ENCODE measurements around the gene CD63. TPM values are rescaled to one million over a fixed set of nuclear protein-coding genes. Genes with fewer than 3 reads are reported as not detected.

CD63 gene
- total and polyA plus RNA-seq, 2 of the 4 experiments (the other 2 are of a cell fraction): 995 to 1,398 TPM

GRCh38 chr12:55721601-55722213 is 7.1 kb downstream of the CD63 start:
- Histone ChIP-seq H2BK5ac (ENCODE audit: low read depth, low read length, poor library complexity, severe bottlenecking) (peak overlapping the region; percentile 60), H4K5ac (ENCODE audit: low read depth, low read length) (no peak overlapping the region), H3K79me1 (ENCODE audit: low read depth in 1 of 2, low read length in 2 of 2) (peaks cover 23 to 73% of the 10 kb centered on the region in 2 experiments), H3K18ac (ENCODE audit: low read depth, low read length) (no peak overlapping the region), H2AK9ac (replicated peaks; ENCODE audit: low read depth, low read length, poor library complexity) (peak overlapping the region; percentile 75), H3K27ac (ENCODE audit: insufficient read depth, low read length) (no peak overlapping the region), H2AK5ac (ENCODE audit: low read depth, low read length) (peak overlapping the region; percentile 89; the same call in 1 of the 2 replicates), H4K91ac (ENCODE audit: insufficient read depth, low read depth, low read length) (no peak overlapping the region), H3K56ac (ENCODE audit: extremely low read depth, insufficient read depth, low read length) (no peak overlapping the region), H3K9me3 (ENCODE audit: control insufficient read depth, insufficient read depth, low read length) (no peaks in the 10 kb centered on the region), H2BK120ac (ENCODE audit: low read depth, low read length) (no peak overlapping the region), H4K20me1 (ENCODE audit: insufficient read depth, low read length) (peaks cover 52% of the 10 kb centered on the region), H3K4me3 (ENCODE audit: insufficient read depth, low read depth, low read length) (no peak overlapping the region), H3K23ac (ENCODE audit: low read depth, low read length) (no peak overlapping the region), H3K14ac (replicated peaks; ENCODE audit: low read depth, low read length) (no peak overlapping the region), H3K4me1 (ENCODE audit: control insufficient read depth, insufficient read depth, low read length) (peaks cover 33% of the 10 kb centered on the region), H3K27me3 (ENCODE audit: control insufficient read depth, insufficient read depth, low read length) (no peaks in the 10 kb centered on the region), H2AFZ (replicated peaks; ENCODE audit: low read length, poor library complexity) (no peak overlapping the region), H3K9ac (ENCODE audit: low read depth, low read length) (no peak overlapping the region), H2BK20ac (ENCODE audit: low read depth, low read length) (no peak overlapping the region), H3K9me1 (ENCODE audit: insufficient read depth, low read length) (peaks cover 27% of the 10 kb centered on the region), H4K8ac (ENCODE audit: low read depth in 2 of 2, low read length in 2 of 2) (no peak overlapping the region), H2BK15ac (ENCODE audit: low read depth, low read length) (no peak overlapping the region), H3K4me2 (ENCODE audit: low read depth, low read length) (peak overlapping the region; percentile 24; the same call in 1 of the 2 replicates), H3K36me3 (ENCODE audit: control insufficient read depth, insufficient read depth, low read length) (peaks cover 37% of the 10 kb centered on the region), H3K4ac (ENCODE audit: low read depth, low read length) (peak overlapping the region; percentile 18; the same call in 1 of the 2 replicates)
- BruUV-seq (replicated peaks): no TSS peak
- POLR2A ChIA-PET (ENCODE audit: unreplicated experiment): no interaction called here
- intact Hi-C loops (cut with micrococcal nuclease) (loop anchor here (2.0 kb wide), 2 partner anchors 61 to 533 kb away; no protein-coding TSS in a partner anchor), in situ Hi-C loops (cut with MboI; ENCODE audit: low sequenced_read_pairs) (no loop called here), dilution Hi-C loops (cut with HindIII; ENCODE audit: low sequenced_read_pairs, unreplicated experiment) (no loop called here)
- CTCF ChIA-PET: interaction anchor here (0.6 to 1.6 kb wide), 7 partner anchors 17 to 102 kb away, joined by 3 to 6 read pairs (median 4); no protein-coding TSS in a partner anchor
- TF ChIP-seq POLR2A (IDR thresholded peaks at IDR 0.05; ENCODE audit: low read depth, low read length): peak; percentile 61
- no peak for TF ChIP-seq FOS (IDR thresholded peaks at IDR 0.05; ENCODE audit: low read depth, low read length)
- no peak for DNase-seq
- 81% methylated on average over 4 of the region's 14 CpGs; no CpG with 5 or more reads in 1 of the 2 experiments for WGBS, 2 experiments (ENCODE audit: extremely low coverage in 2 of 2, insufficient read length in 1 of 2)
- no peak; the same call in none of the 2 replicates for ATAC-seq (ENCODE audit: low read depth)
